ENCODE measurements around the gene TTI1. TPM values are rescaled to one million over a fixed set of nuclear protein-coding genes. Genes with fewer than 3 reads are reported as not detected.

The TTI1 gene
- total RNA-seq, 2 donors from 2014 or later: 10.4 to 12.7 TPM

- DNase-seq (ENCODE audit: low spot score): no peak
- intact Hi-C loops (cut with DNase I): no loop called here
Measured at GRCh38 chr20:37933786-37934633, 99.2 kb downstream of the TTI1 start.

Other genes starting within 250 kb of the TTI1 start
- gene VSTM2L, start 130.3 kb downstream of the TTI1 start, total RNA-seq: 1 to 10 TPM; 6.4 to 6.9 TPM
- 10 to 100 TPM; 24.7 to 25.8 TPM for gene RPRD1B, start 290 bp upstream of the TTI1 start, total RNA-seq
- gene TGM2, start 131.8 kb upstream of the TTI1 start, total RNA-seq: 100 to 1,000 TPM; 442 to 500 TPM
- 10 to 100 TPM; 12.9 to 18.6 TPM for gene KIAA1755, start 227.3 kb upstream of the TTI1 start, total RNA-seq

Data from posterior vena cava (tissue), 2 donors.